CD4-positive, alpha-beta T cell treated with Interferon gamma for 1 hour (primary cell): ENCODE measurements around the gene LENEP.

Experiments
- DNase-seq: peaks from one replicate; pipeline ENCODE4 v3.0.0-alpha.2; 2020

Gene LENEP

GRCh38 chr1:154993572-154994268, at the start of gene LENEP:
Gene LENEP (plus strand): TSS chr1:154993586. CDS start chr1:154993608, 22 bp downstream.
- no peak for DNase-seq

GRCh38 chr1:154943649-154944400, 49.6 kb upstream of the LENEP start:
- peak; percentile 26 for DNase-seq

GRCh38 chr1:154944401-154945159, 48.8 kb upstream of the LENEP start:
- DNase-seq, result no peak

- no peak for DNase-seq
These were observed 48.0 kb upstream of the LENEP start for GRCh38 chr1:154945160-154945961.

GRCh38 chr1:154945962-154946850, 47.2 kb upstream of the LENEP start:
- DNase-seq, result no peak

- DNase-seq, result no peak
These were observed 45.3 kb upstream of the LENEP start for GRCh38 chr1:154948079-154948478.

GRCh38 chr1:154951901-154952657, 41.3 kb upstream of the LENEP start:
- peak; percentile 66 for DNase-seq

- DNase-seq, result no peak
These were observed 40.7 kb upstream of the LENEP start for GRCh38 chr1:154952664-154953063.

- no peak for DNase-seq
These were observed 39.8 kb upstream of the LENEP start for GRCh38 chr1:154953611-154954038.

- DNase-seq, result no peak
These were observed 38.8 kb upstream of the LENEP start for GRCh38 chr1:154954541-154954940.

- peak; percentile 98 for DNase-seq
These were observed 38.2 kb upstream of the LENEP start for GRCh38 chr1:154955039-154955717.

GRCh38 chr1:154955718-154956543, 37.5 kb upstream of the LENEP start, which contains the start of gene PBXIP1:
Gene PBXIP1 (minus strand): TSS chr1:154956099. CDS start chr1:154953721, 2,378 bp downstream.
- peak; percentile 90 for DNase-seq

GRCh38 chr1:154956544-154956941, 36.8 kb upstream of the LENEP start:
- DNase-seq, result no peak

GRCh38 chr1:154957091-154957657, 36.2 kb upstream of the LENEP start:
- DNase-seq, result no peak

GRCh38 chr1:154958036-154958435, 35.4 kb upstream of the LENEP start:
- no peak for DNase-seq

GRCh38 chr1:154958681-154959425, 34.5 kb upstream of the LENEP start:
- DNase-seq, result no peak

- no peak for DNase-seq
These were observed 34.0 kb upstream of the LENEP start for GRCh38 chr1:154959426-154959780.
